DOHH2 (cell line): ENCODE data around the gene DUSP1.

Experiments used
- H3F3A ChIP-seq: fragments of 200-600 bp; sonication (generic), shearing (Covaris generic); 2 replicates; pipeline ENCODE4 v1.6.0; 2016; ENCODE audit warnings: antibody characterized with exemption, mild to moderate bottlenecking; ENCODE audit not compliant: control insufficient read depth, insufficient read depth
- H3K27ac ChIP-seq: fragments of 200-600 bp; sonication (generic); 2 replicates; pipeline ENCODE4 v1.5.1; 2014; ENCODE audit warnings: low read depth, mild to moderate bottlenecking, low read length, moderate library complexity
- H3K27me3 ChIP-seq: fragments of 200-600 bp; sonication (generic); 2 replicates; pipeline ENCODE4 v1.6.1; 2014; ENCODE audit warnings: mild to moderate bottlenecking, low read length, mixed read lengths; ENCODE audit not compliant: control insufficient read depth
- H3K36me3 ChIP-seq: fragments of 200-600 bp; sonication (generic); 2 replicates; pipeline ENCODE4 v1.6.1; 2014; ENCODE audit warnings: mild to moderate bottlenecking, low read length, moderate library complexity, mixed read lengths; ENCODE audit not compliant: control insufficient read depth
- H3K4me1 ChIP-seq: fragments of 200-600 bp; sonication (generic); 2 replicates; pipeline ENCODE4 v1.6.1; 2014; ENCODE audit warnings: mild to moderate bottlenecking, low read length, mixed read lengths; ENCODE audit not compliant: control insufficient read depth
- H3K4me2 ChIP-seq: fragments of 200-600 bp; sonication (generic); 2 replicates; pipeline ENCODE4 v1.6.0; 2014; ENCODE audit warnings: mild to moderate bottlenecking, low read length, moderate library complexity
- H3K4me3 ChIP-seq: fragments of 200-600 bp; sonication (generic); 2 replicates; pipeline ENCODE4 v1.5.1; 2014; ENCODE audit warnings: mild to moderate bottlenecking, low read length, mixed read lengths
- H3K79me2 ChIP-seq: fragments of 200-600 bp; sonication (generic); 2 replicates; pipeline ENCODE4 v1.6.1; 2014; ENCODE audit warnings: mild to moderate bottlenecking, low read length, mixed read lengths; ENCODE audit not compliant: control insufficient read depth
- H3K9me2 ChIP-seq: fragments of 200-600 bp; sonication (generic); replicated peaks from 2 replicates; pipeline ENCODE4 v1.6.1; 2014; ENCODE audit warnings: mild to moderate bottlenecking, low read length, mixed read lengths; ENCODE audit not compliant: control insufficient read depth
- H3K9me3 ChIP-seq: fragments of 200-600 bp; sonication (generic); 2 replicates; pipeline ENCODE4 v1.6.1; 2014; ENCODE audit warnings: antibody characterized with exemption, low read length, mixed read lengths; ENCODE audit not compliant: control insufficient read depth, insufficient read depth
- H4K20me1 ChIP-seq: fragments of 200-600 bp; sonication (generic); 2 replicates; pipeline ENCODE4 v1.6.0; 2014; ENCODE audit warnings: low read depth, mild to moderate bottlenecking, antibody characterized with exemption, low read length, moderate library complexity; ENCODE audit not compliant: control insufficient read depth, insufficient read depth
- CTCF ChIP-seq: fragments of 200-600 bp; sonication (generic); IDR thresholded peaks from one replicate; pipeline ENCODE4 v1.5.1; 2014; ENCODE audit warnings: antibody characterized with exemption, mild to moderate bottlenecking, low read depth, low read length; ENCODE audit not compliant: poor library complexity, severe bottlenecking
- EZH2phosphoT487 ChIP-seq: fragments of 200-600 bp; sonication (generic); IDR thresholded peaks from 2 replicates; pipeline ENCODE4 v1.6.1; 2017; ENCODE audit warnings: borderline replicate concordance, mild to moderate bottlenecking, antibody characterized with exemption, low read length, moderate library complexity, mixed read lengths

Gene DUSP1

GRCh38 chr5:172793577-172794488 lies 22.8 kb upstream of the DUSP1 start:
- Histone ChIP-seq H3K4me1 (peaks cover 5% of the 10 kb centered on the region), H3K79me2 (no peaks in the 10 kb centered on the region), H3K9me3 (no peaks in the 10 kb centered on the region), H3K9me2 (no peaks in the 10 kb centered on the region), H3K27ac (no peak overlapping the region), H3K4me2 (no peak overlapping the region), H3F3A (no peaks in the 10 kb centered on the region), H3K27me3 (peaks cover 13% of the 10 kb centered on the region; the same call in 1 of the 2 replicates), H3K36me3 (no peaks in the 10 kb centered on the region), H3K4me3 (no peak overlapping the region), H4K20me1 (no peaks in the 10 kb centered on the region)
- TF ChIP-seq EZH2phosphoT487, result no peak
- TF ChIP-seq CTCF, result no peak

GRCh38 chr5:172792701-172793570 lies 21.9 kb upstream of the DUSP1 start:
- TF ChIP-seq CTCF (no peak), EZH2phosphoT487 (no peak)
- Histone ChIP-seq H3K27ac (no peak overlapping the region), H3K36me3 (no peaks in the 10 kb centered on the region), H3K79me2 (no peaks in the 10 kb centered on the region), H3K4me2 (no peak overlapping the region), H3K4me1 (peaks cover 8% of the 10 kb centered on the region), H3K27me3 (peaks cover 7% of the 10 kb centered on the region; the same call in 1 of the 2 replicates), H3K4me3 (no peak overlapping the region), H3F3A (no peaks in the 10 kb centered on the region), H4K20me1 (no peaks in the 10 kb centered on the region), H3K9me2 (no peaks in the 10 kb centered on the region), H3K9me3 (no peaks in the 10 kb centered on the region)

- H3K4me3 ChIP-seq, result no peak overlapping the region
- no peaks in the 10 kb centered on the region for H4K20me1 ChIP-seq
- no peaks in the 10 kb centered on the region for H3F3A ChIP-seq
- TF ChIP-seq CTCF, result no peak
- no peak for TF ChIP-seq EZH2phosphoT487
- no peaks in the 10 kb centered on the region for H3K36me3 ChIP-seq
- H3K9me3 ChIP-seq, result no peaks in the 10 kb centered on the region
- no peak overlapping the region for H3K4me2 ChIP-seq
- H3K27me3 ChIP-seq, result peaks cover 5% of the 10 kb centered on the region; the same call in 1 of the 2 replicates
- H3K27ac ChIP-seq, result no peak overlapping the region
- H3K9me2 ChIP-seq, result no peaks in the 10 kb centered on the region
- no peaks in the 10 kb centered on the region for H3K79me2 ChIP-seq
- peaks cover 8% of the 10 kb centered on the region for H3K4me1 ChIP-seq
Measured at GRCh38 chr5:172791726-172792445, 20.9 kb upstream of the DUSP1 start.
